Skeletal muscle cell (primary cell): ENCODE measurements around the gene SH3BP4.

Experiments used
- DNase-seq: peaks from one replicate; pipeline ENCODE4 v3.0.0-alpha.2; 2010; ENCODE audit warnings: low read depth
- H3K4me3 ChIP-seq: 2 replicates; pipeline ENCODE4 v1.5.1; 2011; ENCODE audit warnings: low read depth, mild to moderate bottlenecking, control low read depth, low read length, moderate library complexity

SH3BP4 gene

GRCh38 chr2:234951664-234952269 lies at the start of gene SH3BP4:
SH3BP4 (plus strand) TSS chr2:234952017; CDS start chr2:235035003, 82,986 bp downstream.
- H3K4me3 ChIP-seq: peak within 1 kb of the TSS; percentile 84
- DNase-seq: no peak

- H3K4me3 ChIP-seq: no peak overlapping the region
- DNase-seq: no peak
These were observed 47.0 kb upstream of the SH3BP4 start for GRCh38 chr2:234904785-234905184.

DNA sequence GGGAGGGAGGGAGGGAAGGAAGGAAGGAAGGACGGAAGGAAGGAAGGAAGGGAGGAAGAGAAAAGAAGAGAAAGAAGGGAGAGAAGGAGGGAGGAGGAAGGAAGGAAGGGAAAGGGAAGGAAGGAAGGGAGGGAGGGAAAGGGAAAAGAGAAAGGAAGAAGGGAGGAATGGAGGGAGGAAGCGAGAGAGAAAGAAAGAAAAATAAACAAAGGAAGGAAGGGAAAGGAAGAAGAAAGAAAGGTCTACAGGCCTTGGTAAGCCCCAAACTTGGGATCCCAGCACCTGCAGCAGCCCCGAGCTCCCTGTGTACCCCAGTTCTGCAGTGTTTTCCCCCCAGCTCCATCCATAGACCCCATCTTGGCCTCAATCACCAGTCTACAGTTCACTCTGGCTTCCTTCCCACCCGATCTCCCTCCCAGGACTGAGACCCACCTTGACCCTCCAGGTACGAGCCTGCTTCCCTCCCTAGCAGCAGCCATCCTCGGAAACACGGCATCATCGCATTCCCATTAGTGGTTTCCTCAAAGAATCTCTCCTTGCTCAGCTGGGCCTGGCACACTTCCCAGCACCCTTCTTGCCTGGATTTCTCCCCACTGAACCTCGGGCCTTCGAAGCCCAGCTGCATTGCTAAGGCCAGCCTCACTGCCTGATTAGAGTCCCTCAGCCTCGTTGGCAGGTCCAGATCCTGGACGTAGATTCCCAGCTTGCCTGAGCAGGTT lies 46.1 kb upstream of the SH3BP4 start:
- no peak overlapping the region for H3K4me3 ChIP-seq
- DNase-seq: no peak

DNA sequence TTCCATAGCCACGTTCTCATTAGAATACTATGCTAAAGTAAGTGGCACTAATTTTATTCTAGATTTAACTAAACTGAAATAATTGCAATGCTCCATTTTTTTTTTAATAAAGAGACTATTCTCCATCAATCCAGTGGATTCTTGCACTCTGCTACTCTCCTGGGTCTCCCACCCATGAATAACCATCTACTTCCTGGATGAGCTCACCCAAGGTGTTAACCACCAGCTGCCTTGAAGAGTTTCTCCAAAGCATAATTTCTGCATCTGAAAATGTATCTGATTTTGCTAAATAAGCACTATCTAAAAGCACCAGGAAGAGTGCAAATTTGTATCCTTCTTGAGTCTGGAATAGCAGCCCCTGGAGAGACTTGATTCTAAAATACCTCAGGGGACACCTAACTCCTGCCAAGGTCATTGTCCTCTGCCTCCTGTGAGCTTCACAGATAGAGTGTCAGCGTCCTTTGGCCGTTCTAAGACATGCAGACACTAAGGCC lies 41.6 kb upstream of the SH3BP4 start:
- DNase-seq: no peak
- H3K4me3 ChIP-seq: no peak overlapping the region

DNA sequence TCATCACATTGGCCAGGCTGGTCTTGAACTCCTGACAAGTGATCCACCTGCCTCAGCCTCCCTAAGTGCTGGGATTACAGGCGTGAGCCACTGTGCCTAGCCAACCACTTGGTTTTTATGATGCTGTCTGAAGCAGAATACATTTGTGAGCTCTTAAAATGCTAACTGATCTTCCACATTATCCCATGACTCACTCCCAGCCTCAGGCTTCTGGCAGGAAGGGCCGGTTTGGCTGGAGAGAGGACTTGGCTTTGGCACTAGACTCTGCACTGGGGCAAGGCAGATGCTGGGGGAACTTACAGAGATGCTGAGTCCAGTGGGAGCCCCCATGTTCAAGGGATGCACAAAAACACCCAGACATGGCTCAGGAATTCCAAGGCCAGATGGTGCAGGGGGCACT lies 40.5 kb upstream of the SH3BP4 start:
- peak; percentile 18 for DNase-seq
- H3K4me3 ChIP-seq: no peak overlapping the region

DNA sequence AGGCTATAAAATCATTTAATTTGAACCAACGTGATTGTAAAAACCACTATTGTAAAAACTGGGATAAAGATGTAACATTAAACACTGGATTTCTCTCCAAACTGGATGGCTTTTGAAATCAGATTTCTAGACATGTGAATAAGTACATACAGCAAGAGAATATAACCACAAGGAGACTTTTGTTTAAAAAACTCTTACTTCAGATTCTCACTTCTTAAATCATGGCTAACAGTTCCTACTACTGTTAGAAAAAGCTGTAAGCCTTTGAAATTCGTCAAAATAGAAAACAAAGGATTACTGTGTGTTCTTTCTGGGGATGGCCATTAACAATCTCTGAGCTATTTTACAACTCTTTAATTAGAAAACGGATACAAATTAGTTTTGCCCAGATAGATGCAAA lies 39.4 kb upstream of the SH3BP4 start:
- DNase-seq: no peak
- no peak overlapping the region for H3K4me3 ChIP-seq

- no peak overlapping the region for H3K4me3 ChIP-seq
- no peak for DNase-seq
These were observed 38.6 kb upstream of the SH3BP4 start for GRCh38 chr2:234913208-234913626.

DNA sequence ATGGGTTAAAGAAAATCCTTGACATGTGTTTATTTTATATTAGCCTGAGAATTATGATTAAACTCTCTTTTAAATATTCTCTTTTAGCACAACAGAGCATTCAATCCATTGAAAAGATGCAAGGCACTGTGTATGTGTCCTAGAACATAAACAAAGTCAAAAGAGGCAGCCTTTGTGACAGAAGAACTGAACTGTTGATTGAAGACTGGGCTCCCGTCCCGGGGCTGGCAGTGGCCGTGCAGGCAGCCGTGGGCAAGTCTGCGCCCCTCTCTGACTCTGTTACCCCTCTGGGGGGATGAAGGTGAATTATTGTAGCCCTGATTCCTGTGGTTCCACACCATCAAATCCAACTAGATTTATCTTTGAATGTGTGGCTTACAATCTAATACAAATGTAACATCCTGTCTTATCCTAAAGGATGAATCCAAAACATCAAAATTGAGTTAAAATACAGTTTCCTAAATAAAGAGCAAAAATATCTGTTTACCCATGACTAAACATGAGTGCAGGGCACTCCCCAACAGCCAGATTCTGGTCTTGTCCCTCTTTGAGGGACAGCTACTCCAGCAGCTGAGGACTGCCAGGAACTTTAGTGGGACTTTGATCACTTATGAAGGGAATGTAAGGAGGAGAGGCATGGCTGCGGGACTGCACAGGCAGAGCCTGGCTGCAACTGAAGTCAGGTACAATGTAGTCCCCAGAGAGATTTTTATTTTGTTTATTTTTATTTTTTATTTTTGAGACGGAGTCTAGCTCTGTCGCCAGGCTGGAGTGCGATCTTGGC lies 37.3 kb upstream of the SH3BP4 start:
- H3K4me3 ChIP-seq: no peak overlapping the region

GRCh38 chr2:234916674-234917073 lies 35.1 kb upstream of the SH3BP4 start:
- H3K4me3 ChIP-seq: no peak overlapping the region
- no peak for DNase-seq

More for the DNA sequence above, 37.3 kb upstream of the SH3BP4 start:
- no peak for DNase-seq

DNA sequence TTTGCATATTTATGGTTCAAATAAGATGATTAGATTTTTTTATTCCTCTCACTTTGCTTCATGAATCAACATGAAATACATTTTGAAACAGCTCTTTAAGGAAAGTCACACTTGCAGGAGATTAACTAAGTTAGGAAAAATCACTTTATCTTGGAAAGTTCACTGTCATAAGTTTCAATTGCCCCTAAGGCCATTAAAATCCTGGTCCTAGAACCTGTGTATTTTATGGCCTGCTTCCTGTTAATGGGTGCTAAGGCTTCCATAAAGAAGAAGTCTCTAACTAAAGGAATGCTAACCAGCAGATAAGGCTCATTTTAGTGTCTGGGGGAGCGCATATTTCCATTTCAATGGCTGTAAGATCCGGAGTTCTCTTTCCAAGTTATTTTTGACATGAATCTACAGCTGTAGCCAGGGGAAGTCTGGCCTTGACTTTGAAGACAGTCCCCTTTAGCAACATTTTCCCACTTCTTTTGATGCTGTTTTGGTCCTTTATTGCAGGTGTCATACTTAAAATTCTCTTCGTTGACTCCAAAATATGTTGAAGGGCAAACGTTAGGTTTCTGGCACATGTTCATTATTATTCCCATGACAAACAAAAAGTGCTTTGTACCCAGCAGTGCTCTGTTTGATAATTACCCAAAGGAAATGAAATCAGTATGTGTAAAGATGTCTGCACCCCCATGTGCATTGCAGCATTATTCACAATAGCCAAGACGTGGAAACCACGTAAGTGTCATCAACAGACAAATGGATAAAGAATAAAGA lies 34.4 kb upstream of the SH3BP4 start:
- no peak for DNase-seq

DNA sequence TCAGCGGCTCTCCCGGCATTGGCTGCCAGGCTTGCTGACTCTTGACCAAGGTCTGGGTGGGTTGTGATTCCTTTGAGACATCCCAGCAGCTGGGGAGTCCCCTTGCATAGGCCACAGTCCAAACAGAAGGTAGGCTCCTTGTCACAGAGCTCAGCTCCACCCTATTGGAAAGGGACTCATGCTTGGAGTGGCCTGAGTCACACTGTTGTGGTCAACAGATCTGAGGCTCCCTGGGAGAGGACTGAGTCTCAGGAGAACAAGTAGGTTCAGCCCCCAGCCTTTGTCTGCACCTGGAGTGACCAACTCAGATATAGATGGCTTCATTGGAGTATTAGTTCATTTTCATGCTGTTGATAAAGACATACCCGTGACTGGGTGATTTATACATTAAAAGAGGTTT lies 32.1 kb upstream of the SH3BP4 start:
- no peak overlapping the region for H3K4me3 ChIP-seq
- no peak for DNase-seq

More for the DNA sequence above, 34.4 kb upstream of the SH3BP4 start:
- H3K4me3 ChIP-seq: no peak overlapping the region

GRCh38 chr2:234920836-234921235 lies 31.0 kb upstream of the SH3BP4 start:
- DNase-seq: no peak
- H3K4me3 ChIP-seq: no peak overlapping the region

DNA sequence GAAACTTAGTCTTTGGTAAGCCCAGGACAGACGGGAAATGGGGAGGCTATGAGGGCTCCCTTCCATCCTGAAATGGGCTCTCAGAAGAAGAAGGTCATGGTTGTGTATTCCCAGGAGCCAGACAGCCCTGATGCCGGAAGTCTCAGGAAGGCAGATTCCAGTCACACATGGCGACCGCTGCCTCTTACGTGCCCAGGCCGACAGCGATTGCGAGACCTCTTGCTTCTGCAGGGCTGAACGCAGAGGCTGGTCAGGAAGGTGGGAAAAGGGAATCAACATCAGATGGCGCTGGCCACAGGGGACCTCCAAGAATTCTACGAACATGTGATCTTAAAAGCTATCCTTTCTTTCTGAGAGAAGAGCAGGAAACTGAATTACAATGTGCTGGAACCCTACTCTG lies 22.8 kb upstream of the SH3BP4 start:
- no peak overlapping the region for H3K4me3 ChIP-seq
- DNase-seq: no peak

GRCh38 chr2:234930397-234930796 lies 21.4 kb upstream of the SH3BP4 start:
- no peak for DNase-seq
- H3K4me3 ChIP-seq: no peak overlapping the region

GRCh38 chr2:234931371-234931770 lies 20.4 kb upstream of the SH3BP4 start:
- no peak overlapping the region for H3K4me3 ChIP-seq
- no peak for DNase-seq

GRCh38 chr2:234932591-234933168 lies 19.1 kb upstream of the SH3BP4 start:
- no peak overlapping the region for H3K4me3 ChIP-seq
- DNase-seq: no peak

- no peak for DNase-seq
- H3K4me3 ChIP-seq: no peak overlapping the region
These were observed 16.5 kb upstream of the SH3BP4 start for GRCh38 chr2:234935311-234935710.

DNA sequence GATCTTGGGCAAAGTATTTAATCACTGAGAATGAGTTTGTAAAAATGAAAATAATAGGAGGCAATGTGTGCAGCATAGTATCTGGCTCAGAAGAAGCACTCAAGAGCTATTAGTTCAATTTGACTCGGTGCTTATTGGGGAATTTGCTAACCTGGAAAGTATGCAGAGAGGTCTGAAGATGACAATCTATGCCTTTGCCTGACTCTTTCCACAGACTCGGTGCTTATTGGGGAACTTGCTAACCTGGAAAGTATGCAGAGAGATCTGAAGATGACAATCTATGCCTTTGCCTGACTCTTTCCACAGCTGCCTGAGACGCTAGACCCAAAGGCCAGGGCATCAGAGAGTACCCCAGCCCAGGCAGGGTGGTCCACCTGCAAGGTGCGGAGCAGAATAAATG lies 12.2 kb upstream of the SH3BP4 start:
- H3K4me3 ChIP-seq: no peak overlapping the region
- DNase-seq: no peak

- no peak overlapping the region for H3K4me3 ChIP-seq
- DNase-seq: no peak
These were observed 11.8 kb upstream of the SH3BP4 start for GRCh38 chr2:234939996-234940395.
